ENCODE data around the gene POFUT1. TPM values are rescaled to one million over a fixed set of nuclear protein-coding genes. Genes with fewer than 3 reads are reported as not detected.

Gene POFUT1
- total and polyA plus RNA-seq, 7 donors: 7.8 to 22.9 (median 16.3) TPM

- ATAC-seq (no peak), DNase-seq (no peak)
- H3K9me3 ChIP-seq: no peaks in the 10 kb centered on the region
- H3K4me3 ChIP-seq: no peak overlapping the region
- TF ChIP-seq, protein P1, sequence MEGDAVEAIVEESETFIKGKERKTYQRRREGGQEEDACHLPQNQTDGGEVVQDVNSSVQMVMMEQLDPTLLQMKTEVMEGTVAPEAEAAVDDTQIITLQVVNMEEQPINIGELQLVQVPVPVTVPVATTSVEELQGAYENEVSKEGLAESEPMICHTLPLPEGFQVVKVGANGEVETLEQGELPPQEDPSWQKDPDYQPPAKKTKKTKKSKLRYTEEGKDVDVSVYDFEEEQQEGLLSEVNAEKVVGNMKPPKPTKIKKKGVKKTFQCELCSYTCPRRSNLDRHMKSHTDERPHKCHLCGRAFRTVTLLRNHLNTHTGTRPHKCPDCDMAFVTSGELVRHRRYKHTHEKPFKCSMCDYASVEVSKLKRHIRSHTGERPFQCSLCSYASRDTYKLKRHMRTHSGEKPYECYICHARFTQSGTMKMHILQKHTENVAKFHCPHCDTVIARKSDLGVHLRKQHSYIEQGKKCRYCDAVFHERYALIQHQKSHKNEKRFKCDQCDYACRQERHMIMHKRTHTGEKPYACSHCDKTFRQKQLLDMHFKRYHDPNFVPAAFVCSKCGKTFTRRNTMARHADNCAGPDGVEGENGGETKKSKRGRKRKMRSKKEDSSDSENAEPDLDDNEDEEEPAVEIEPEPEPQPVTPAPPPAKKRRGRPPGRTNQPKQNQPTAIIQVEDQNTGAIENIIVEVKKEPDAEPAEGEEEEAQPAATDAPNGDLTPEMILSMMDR (IDR thresholded peaks at IDR 0.05): no peak
- H3K4me1 ChIP-seq: no peaks in the 10 kb centered on the region
- no peaks in the 10 kb centered on the region for H3K27me3 ChIP-seq (ENCODE audit: insufficient read depth in 3 of 3, low read length in 2 of 3)
- WGBS, 3 donors: 72 to 96% (median 83%) methylated on average over 6 of the region's 6 CpGs
- no peak overlapping the region for H3K27ac ChIP-seq
- H3K36me3 ChIP-seq (ENCODE audit: insufficient read depth in 1 of 2, low read depth in 1 of 2): peaks cover 4 to 50% of the 10 kb centered on the region in 2 donors
- intact Hi-C loops (cut with DNase I): no loop called here
Measured at GRCh38 chr20:32237419-32237818, 29.7 kb downstream of the POFUT1 start.

DNA sequence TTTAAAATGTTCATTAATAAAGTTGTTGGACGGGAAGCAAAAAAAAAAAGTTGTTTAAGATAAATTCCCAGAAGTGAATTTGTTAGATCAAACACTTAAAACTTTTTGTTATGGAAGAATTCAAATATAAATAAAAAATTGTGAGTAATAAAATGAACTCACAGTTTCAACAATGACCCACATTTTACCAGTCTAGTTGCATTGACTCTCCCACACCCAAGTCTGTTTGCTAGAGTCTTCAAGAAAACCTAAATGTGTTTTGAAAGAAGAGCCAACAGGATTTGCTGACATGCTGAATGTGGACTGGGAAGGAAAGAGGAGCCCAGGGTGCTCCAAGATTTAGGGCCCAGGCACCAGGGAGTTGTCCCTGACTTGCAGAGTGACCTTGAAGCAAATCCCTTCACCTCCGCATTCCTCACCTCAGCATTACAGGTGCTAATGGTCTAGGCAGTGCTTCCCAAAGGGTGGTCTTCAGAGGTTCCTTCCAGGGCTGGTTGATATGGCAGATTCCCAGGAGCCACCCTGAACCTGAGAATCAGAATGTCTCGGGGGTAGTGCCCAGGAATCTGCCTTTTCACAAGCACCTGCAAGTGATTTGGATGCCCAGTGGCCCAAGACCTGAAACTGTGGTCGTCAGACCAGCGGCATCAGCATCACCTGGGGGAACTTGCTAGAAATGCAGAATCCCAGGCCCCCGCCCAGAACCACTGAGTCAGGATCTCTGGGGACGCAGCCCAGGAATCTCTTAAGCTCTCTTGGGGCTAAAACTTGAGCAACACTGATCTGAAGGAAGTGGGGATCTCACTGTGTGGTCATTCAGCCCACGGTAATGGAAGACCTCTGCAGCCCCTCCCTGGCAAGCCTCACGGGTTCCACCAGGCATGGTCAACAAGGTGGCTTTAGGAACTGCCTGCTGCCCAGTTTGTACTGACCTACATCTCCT, 31.1 kb downstream of the POFUT1 start:
- intact Hi-C loops (cut with DNase I): no loop called here
- no peak overlapping the region for H3K4me3 ChIP-seq
- WGBS, 3 donors: 76 to 82% (median 77%) methylated on average over 9 of the region's 9 CpGs

DNA sequence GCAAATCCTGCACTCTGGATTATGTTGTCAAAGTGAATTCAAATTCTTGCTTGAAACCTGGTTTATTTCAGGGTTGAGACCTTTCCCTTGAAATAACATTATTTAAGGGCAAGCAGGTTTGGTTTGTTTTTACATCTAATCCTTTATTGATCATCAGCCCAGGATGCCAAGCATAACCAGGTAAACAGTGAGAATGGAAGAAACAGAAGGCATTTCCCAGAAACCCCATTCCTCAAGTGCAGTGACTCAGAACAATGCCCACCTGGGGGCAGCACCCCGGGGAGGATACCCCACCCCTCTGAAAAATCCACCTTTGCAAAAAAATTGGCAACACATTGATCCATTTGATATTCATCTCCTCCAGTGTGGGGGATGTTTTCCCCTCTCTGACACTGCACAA, 32.5 kb downstream of the POFUT1 start:
- peaks cover 0 to 22% of the 10 kb centered on the region in 2 donors for H3K36me3 ChIP-seq (ENCODE audit: insufficient read depth in 1 of 2, low read depth in 1 of 2)
- WGBS, 3 donors: 4 to 14% (median 11%) methylated on average over 1 of the region's 1 CpG
- H3K27me3 ChIP-seq (ENCODE audit: insufficient read depth in 3 of 3, low read length in 2 of 3): no peaks in the 10 kb centered on the region
- H3K9me3 ChIP-seq: no peaks in the 10 kb centered on the region
- intact Hi-C loops (cut with DNase I): no loop called here
- TF ChIP-seq, protein P1 (IDR thresholded peaks at IDR 0.05): no peak
- no peak overlapping the region for H3K4me3 ChIP-seq
- no peak overlapping the region for H3K27ac ChIP-seq
- DNase-seq (no peak), ATAC-seq (no peak)
- H3K4me1 ChIP-seq: no peaks in the 10 kb centered on the region

More for the DNA sequence above, 31.1 kb downstream of the POFUT1 start:
- H3K9me3 ChIP-seq: no peaks in the 10 kb centered on the region
- H3K4me1 ChIP-seq: no peaks in the 10 kb centered on the region
- DNase-seq (no peak), ATAC-seq (no peak)
- no peaks in the 10 kb centered on the region for H3K27me3 ChIP-seq (ENCODE audit: insufficient read depth in 3 of 3, low read length in 2 of 3)
- TF ChIP-seq, protein P1 (IDR thresholded peaks at IDR 0.05): no peak
- H3K27ac ChIP-seq: no peak overlapping the region
- peaks cover 2 to 37% of the 10 kb centered on the region in 2 donors for H3K36me3 ChIP-seq (ENCODE audit: insufficient read depth in 1 of 2, low read depth in 1 of 2)

DNA sequence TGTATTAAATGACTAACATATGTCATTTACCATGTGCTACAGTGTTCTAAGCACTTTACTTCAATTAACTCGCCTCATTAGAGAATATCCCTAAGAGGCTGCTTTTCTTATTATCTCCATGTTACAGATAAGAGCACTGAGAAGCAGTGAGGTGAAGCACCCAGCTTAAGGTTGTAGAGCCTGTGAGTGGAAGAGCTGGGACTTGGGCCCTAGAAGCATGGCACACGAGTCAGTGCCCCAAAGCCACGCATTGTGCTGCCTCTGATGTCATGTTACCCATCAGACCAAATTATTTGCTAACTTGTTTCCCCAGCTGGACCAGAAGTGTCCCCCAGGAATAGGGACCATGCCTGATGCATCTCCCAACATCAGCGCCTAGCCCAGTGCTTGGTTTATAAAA, 34.1 kb downstream of the POFUT1 start:
- no peak for DNase-seq
- WGBS, 3 donors: 82 to 91% (median 87%) methylated on average over 4 of the region's 4 CpGs
- intact Hi-C loops (cut with DNase I): no loop called here
- no peak for ATAC-seq
- Histone ChIP-seq H3K27ac (no peak overlapping the region), H3K4me1 (no peaks in the 10 kb centered on the region), H3K9me3 (no peaks in the 10 kb centered on the region), H3K36me3 (ENCODE audit: insufficient read depth in 1 of 2, low read depth in 1 of 2) (peaks cover 0 to 6% of the 10 kb centered on the region in 2 donors), H3K27me3 (ENCODE audit: insufficient read depth in 3 of 3, low read length in 2 of 3) (no peaks in the 10 kb centered on the region), H3K4me3 (no peak overlapping the region)
- TF ChIP-seq, protein P1 (IDR thresholded peaks at IDR 0.05): no peak

Measured in psoas muscle (tissue), 8 donors.